Measurements from ENCODE around the gene C2orf92. TPM values are rescaled to one million over a fixed set of nuclear protein-coding genes. Genes with fewer than 3 reads are reported as not detected.

The C2orf92 gene
- total RNA-seq, 1 experiment from 2014 or later, result 6.9 TPM

DNA sequence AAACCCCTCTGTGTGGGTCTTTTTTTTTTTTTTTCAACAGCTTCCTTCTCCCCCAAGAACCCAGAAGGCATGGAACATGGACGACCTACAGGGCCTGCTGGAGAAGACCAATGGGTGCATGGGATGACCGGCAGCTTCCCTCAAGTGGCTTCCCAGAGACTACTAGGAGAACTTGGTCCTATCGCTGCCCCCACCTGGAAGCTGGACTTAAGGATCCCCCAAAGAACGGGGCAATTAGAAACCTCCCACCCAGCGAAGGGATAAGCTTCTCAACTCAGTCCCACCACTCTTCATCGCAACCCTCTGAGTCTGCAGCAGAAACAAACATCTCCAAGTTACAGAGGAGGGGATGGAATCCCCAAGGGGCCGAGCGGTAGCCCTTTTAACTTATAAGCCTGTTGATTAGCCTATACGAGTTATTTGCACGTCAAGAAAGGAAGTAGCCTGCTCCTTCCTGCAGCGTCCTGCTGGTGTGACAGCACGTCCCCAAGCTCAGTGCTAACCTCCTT is 7.1 kb upstream of the C2orf92 start:
- CTCF ChIA-PET, result interaction anchor here (1.7 to 2.8 kb wide), 2 partner anchors 16 to 35 kb away, joined by 7 to 21 read pairs; partner anchors contain the start of gene COX5B
- no TSS peak for BruUV-seq (replicated peaks)
- H3K27ac Mint-ChIP-seq (ENCODE audit: unreplicated experiment), result peak overlapping the region; percentile 83

DNA sequence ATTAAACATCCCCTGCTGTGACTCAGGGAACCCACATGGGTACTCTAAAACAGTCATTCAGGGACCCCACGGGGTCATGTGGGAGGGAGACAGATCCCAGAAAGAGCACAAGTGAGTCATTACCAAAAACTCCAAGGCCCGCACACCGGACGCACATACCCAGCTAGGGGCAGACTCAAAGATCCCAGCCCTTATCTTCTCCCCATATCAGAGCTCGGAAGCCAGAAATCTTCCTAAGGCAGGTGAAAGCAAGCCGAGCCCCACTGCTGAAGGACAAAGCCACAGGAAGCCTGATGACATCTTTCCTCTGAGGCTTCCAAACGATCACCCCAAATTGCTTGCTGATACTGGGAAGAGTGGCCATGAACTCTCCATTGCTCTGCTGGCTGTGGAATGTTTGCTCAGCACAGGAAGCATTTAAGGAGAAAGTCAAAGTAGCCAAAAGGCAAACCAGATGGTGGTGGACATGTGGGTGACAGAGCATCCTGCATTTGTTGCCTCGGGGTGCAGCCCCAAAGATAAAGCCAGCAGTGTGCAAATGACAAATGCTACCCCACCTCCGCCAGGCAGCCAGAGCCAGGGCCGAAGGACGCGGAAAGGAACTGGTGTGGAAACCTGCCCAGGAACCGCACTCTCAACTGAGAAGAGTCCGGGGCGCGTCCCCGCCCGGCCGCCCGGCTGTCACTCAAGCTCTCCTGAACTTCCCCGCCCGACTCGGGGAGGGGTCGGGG is 6.5 kb upstream of the C2orf92 start:
- CTCF ChIA-PET, result interaction anchor here (1.7 to 2.8 kb wide), 2 partner anchors 17 to 35 kb away, joined by 7 to 21 read pairs; partner anchors contain the start of gene COX5B
- Mint-ChIP-seq H3K4me1 (ENCODE audit: low read depth, unreplicated experiment) (no peaks in the 10 kb centered on the region), H3K4me3 (ENCODE audit: low read depth, unreplicated experiment) (peak overlapping the region; percentile 89), H3K36me3 (ENCODE audit: insufficient read depth, unreplicated experiment) (peaks cover 29% of the 10 kb centered on the region), H3K27ac (ENCODE audit: unreplicated experiment) (peak overlapping the region; percentile 83), H3K27me3 (ENCODE audit: unreplicated experiment) (no peaks in the 10 kb centered on the region), H3K9me3 (ENCODE audit: low read depth, unreplicated experiment) (no peaks in the 10 kb centered on the region)
- DNase-seq, result peak; percentile 58
- TF ChIP-seq, protein P1, sequence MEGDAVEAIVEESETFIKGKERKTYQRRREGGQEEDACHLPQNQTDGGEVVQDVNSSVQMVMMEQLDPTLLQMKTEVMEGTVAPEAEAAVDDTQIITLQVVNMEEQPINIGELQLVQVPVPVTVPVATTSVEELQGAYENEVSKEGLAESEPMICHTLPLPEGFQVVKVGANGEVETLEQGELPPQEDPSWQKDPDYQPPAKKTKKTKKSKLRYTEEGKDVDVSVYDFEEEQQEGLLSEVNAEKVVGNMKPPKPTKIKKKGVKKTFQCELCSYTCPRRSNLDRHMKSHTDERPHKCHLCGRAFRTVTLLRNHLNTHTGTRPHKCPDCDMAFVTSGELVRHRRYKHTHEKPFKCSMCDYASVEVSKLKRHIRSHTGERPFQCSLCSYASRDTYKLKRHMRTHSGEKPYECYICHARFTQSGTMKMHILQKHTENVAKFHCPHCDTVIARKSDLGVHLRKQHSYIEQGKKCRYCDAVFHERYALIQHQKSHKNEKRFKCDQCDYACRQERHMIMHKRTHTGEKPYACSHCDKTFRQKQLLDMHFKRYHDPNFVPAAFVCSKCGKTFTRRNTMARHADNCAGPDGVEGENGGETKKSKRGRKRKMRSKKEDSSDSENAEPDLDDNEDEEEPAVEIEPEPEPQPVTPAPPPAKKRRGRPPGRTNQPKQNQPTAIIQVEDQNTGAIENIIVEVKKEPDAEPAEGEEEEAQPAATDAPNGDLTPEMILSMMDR (IDR thresholded peaks at IDR 0.05; ENCODE audit: unreplicated experiment), result no peak
- BruUV-seq (replicated peaks), result TSS peak; percentile 58
- intact Hi-C loops (cut with micrococcal nuclease; ENCODE audit: unreplicated experiment), result no loop called here

More for the DNA sequence above, 7.1 kb upstream of the C2orf92 start:
- Mint-ChIP-seq H3K4me1 (ENCODE audit: low read depth, unreplicated experiment) (no peaks in the 10 kb centered on the region), H3K27me3 (ENCODE audit: unreplicated experiment) (no peaks in the 10 kb centered on the region), H3K4me3 (ENCODE audit: low read depth, unreplicated experiment) (peak overlapping the region; percentile 89), H3K36me3 (ENCODE audit: insufficient read depth, unreplicated experiment) (peaks cover 32% of the 10 kb centered on the region), H3K9me3 (ENCODE audit: low read depth, unreplicated experiment) (no peaks in the 10 kb centered on the region)
- intact Hi-C loops (cut with micrococcal nuclease; ENCODE audit: unreplicated experiment), result no loop called here
- TF ChIP-seq, protein P1 (IDR thresholded peaks at IDR 0.05; ENCODE audit: unreplicated experiment), result no peak
- DNase-seq, result no peak

GRCh38 chr2:97663626-97663961 is 5.9 kb upstream of the C2orf92 start:
- Mint-ChIP-seq H3K4me1 (ENCODE audit: low read depth, unreplicated experiment) (no peaks in the 10 kb centered on the region), H3K4me3 (ENCODE audit: low read depth, unreplicated experiment) (peak overlapping the region; percentile 89), H3K27ac (ENCODE audit: unreplicated experiment) (peak overlapping the region; percentile 97), H3K9me3 (ENCODE audit: low read depth, unreplicated experiment) (no peaks in the 10 kb centered on the region), H3K27me3 (ENCODE audit: unreplicated experiment) (no peaks in the 10 kb centered on the region), H3K36me3 (ENCODE audit: insufficient read depth, unreplicated experiment) (peaks cover 23% of the 10 kb centered on the region)
- intact Hi-C loops (cut with micrococcal nuclease; ENCODE audit: unreplicated experiment), result no loop called here
- BruUV-seq (replicated peaks), result no TSS peak
- DNase-seq, result no peak
- CTCF ChIA-PET, result interaction anchor here (1.1 to 2.8 kb wide), 3 partner anchors 18 to 73 kb away, joined by 9 to 21 read pairs (median 9); partner anchors contain the start of gene COX5B
- TF ChIP-seq, protein P1 (IDR thresholded peaks at IDR 0.05; ENCODE audit: unreplicated experiment), result no peak

DNA sequence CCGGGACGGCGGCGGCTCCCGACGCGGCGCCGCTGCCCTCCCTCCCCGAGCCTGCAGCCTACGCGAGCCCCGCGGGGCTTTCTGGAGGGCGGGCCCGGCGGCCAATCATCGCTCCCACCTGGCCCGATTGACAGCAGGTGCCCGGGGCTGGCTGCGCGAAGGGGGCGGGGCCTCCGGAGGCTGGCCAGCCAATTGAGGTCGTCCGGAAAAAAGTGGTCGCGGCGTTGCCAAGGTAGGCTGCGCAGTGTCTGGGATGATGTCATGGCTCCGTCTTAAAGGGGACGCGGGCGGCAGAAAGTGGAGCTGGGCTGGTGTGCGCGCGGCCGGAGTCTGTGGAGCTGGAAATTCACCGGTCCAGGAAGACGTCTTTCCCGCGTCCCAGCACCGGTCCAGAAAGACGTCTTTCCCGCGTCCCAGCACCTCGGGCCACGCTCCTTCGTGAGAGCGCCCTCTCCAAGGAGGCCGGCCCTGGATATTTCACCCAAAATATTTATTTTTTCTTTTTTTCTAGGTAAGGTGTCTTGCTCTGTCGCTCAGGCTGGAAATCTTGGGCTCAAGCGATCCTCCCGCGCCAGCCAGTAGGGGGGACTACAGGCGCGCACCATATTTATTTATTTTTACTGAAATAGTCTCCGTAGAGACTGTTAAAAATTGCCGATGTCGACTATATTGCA is 5.4 kb upstream of the C2orf92 start, which contains the start of gene ACTR1B:
Gene ACTR1B (minus strand): TSS at position 83 of the 674 bp plus-strand sequence. CDS start 154 bp downstream, outside the sequence.
- no TSS peak for BruUV-seq (replicated peaks)
- peak within 1 kb of the TSS; percentile 89 for H3K4me3 Mint-ChIP-seq (ENCODE audit: low read depth, unreplicated experiment)

More for the DNA sequence above, 5.4 kb upstream of the C2orf92 start, which contains the start of gene ACTR1B:
- intact Hi-C loops (cut with micrococcal nuclease; ENCODE audit: unreplicated experiment), result loop anchor here (2.0 kb wide), 1 partner anchor 33 kb away; no protein-coding TSS in a partner anchor
- TF ChIP-seq, protein P1 (IDR thresholded peaks at IDR 0.05; ENCODE audit: unreplicated experiment), result peak; percentile 54
- peak; percentile 99 for DNase-seq
- Mint-ChIP-seq H3K4me1 (ENCODE audit: low read depth, unreplicated experiment) (no peaks in the 10 kb centered on the region), H3K36me3 (ENCODE audit: insufficient read depth, unreplicated experiment) (peaks cover 21% of the 10 kb centered on the region), H3K9me3 (ENCODE audit: low read depth, unreplicated experiment) (no peaks in the 10 kb centered on the region), H3K27ac (ENCODE audit: unreplicated experiment) (peak within 1 kb of the TSS; percentile 97), H3K27me3 (ENCODE audit: unreplicated experiment) (no peaks in the 10 kb centered on the region)
- CTCF ChIA-PET, result interaction anchor here (0.5 to 2.8 kb wide), 7 partner anchors 15 to 599 kb away, joined by 3 to 21 read pairs (median 3); partner anchors contain the start of gene COX5B
